HL-60/S4 (cell line): ENCODE results near the gene REPS2.
"Not testable (repeated sequence)": the region's sequence is repeated elsewhere in the genome, so short reads cannot be mapped to it uniquely, and the experiment has no call there.

Experiments
- in situ Hi-C: fragments of 300-500 bp; cut with MboI; formaldehyde crosslinking; loops from 2 replicates; pipeline ENCODE4 v1.14.3; 2022; ENCODE audit warnings: low sequenced_read_pairs

REPS2 gene

GRCh38 chrX:16962661-16963060 is 16.2 kb downstream of the REPS2 start:
- in situ Hi-C loops, result not testable (repeated sequence)

GRCh38 chrX:16963216-16963615 is 16.8 kb downstream of the REPS2 start:
- in situ Hi-C loops, result no loop called here

GRCh38 chrX:16964976-16965375 is 18.5 kb downstream of the REPS2 start:
- in situ Hi-C loops, result not testable (repeated sequence)

- in situ Hi-C loops, result no loop called here
Observed at GRCh38 chrX:16966752-16967448, 20.4 kb downstream of the REPS2 start.

GRCh38 chrX:16968753-16969152 is 22.3 kb downstream of the REPS2 start:
- in situ Hi-C loops, result not testable (repeated sequence)

- in situ Hi-C loops, result no loop called here
Observed at GRCh38 chrX:16970977-16971376, 24.5 kb downstream of the REPS2 start.

GRCh38 chrX:16971694-16972093 is 25.2 kb downstream of the REPS2 start:
- in situ Hi-C loops, result no loop called here

GRCh38 chrX:16975233-16975632 is 28.8 kb downstream of the REPS2 start:
- in situ Hi-C loops, result no loop called here

- in situ Hi-C loops, result no loop called here
Observed at GRCh38 chrX:16977771-16978170, 31.3 kb downstream of the REPS2 start.

GRCh38 chrX:16978193-16978984 is 31.9 kb downstream of the REPS2 start:
- in situ Hi-C loops, result no loop called here

GRCh38 chrX:16979226-16979625 is 32.8 kb downstream of the REPS2 start:
- in situ Hi-C loops, result no loop called here

- in situ Hi-C loops, result no loop called here
Observed at GRCh38 chrX:16981209-16981608, 34.8 kb downstream of the REPS2 start.

GRCh38 chrX:16981980-16982379 is 35.5 kb downstream of the REPS2 start:
- in situ Hi-C loops, result no loop called here

- in situ Hi-C loops, result no loop called here
Observed at GRCh38 chrX:16983051-16983450, 36.6 kb downstream of the REPS2 start.

- in situ Hi-C loops, result no loop called here
Observed at GRCh38 chrX:16985286-16985685, 38.8 kb downstream of the REPS2 start.

- in situ Hi-C loops, result no loop called here
Observed at GRCh38 chrX:16986169-16986568, 39.7 kb downstream of the REPS2 start.

- in situ Hi-C loops, result no loop called here
Observed at GRCh38 chrX:16989750-16990149, 43.3 kb downstream of the REPS2 start.

- in situ Hi-C loops, result no loop called here
Observed at GRCh38 chrX:16990839-16991238, 44.4 kb downstream of the REPS2 start.

- in situ Hi-C loops, result no loop called here
Observed at GRCh38 chrX:16992445-16992844, 46.0 kb downstream of the REPS2 start.

GRCh38 chrX:16992951-16993350 is 46.5 kb downstream of the REPS2 start:
- in situ Hi-C loops, result no loop called here

GRCh38 chrX:16993791-16994318 is 47.4 kb downstream of the REPS2 start:
- in situ Hi-C loops, result no loop called here

- in situ Hi-C loops, result no loop called here
Observed at GRCh38 chrX:16994736-16995135, 48.3 kb downstream of the REPS2 start.
